Activated CD8-positive, alpha-beta memory T cell treated with anti-CD3 and anti-CD28 coated beads, Interleukin-2, amount 50 U/mL, for 24 hours (primary cell): Measurements from ENCODE around the gene PEAK1.

Experiments
- DNase-seq: peaks from one replicate; pipeline ENCODE4 v3.0.0-alpha.2; 2020; ENCODE audit errors: extremely low read depth

Gene PEAK1, protein sequence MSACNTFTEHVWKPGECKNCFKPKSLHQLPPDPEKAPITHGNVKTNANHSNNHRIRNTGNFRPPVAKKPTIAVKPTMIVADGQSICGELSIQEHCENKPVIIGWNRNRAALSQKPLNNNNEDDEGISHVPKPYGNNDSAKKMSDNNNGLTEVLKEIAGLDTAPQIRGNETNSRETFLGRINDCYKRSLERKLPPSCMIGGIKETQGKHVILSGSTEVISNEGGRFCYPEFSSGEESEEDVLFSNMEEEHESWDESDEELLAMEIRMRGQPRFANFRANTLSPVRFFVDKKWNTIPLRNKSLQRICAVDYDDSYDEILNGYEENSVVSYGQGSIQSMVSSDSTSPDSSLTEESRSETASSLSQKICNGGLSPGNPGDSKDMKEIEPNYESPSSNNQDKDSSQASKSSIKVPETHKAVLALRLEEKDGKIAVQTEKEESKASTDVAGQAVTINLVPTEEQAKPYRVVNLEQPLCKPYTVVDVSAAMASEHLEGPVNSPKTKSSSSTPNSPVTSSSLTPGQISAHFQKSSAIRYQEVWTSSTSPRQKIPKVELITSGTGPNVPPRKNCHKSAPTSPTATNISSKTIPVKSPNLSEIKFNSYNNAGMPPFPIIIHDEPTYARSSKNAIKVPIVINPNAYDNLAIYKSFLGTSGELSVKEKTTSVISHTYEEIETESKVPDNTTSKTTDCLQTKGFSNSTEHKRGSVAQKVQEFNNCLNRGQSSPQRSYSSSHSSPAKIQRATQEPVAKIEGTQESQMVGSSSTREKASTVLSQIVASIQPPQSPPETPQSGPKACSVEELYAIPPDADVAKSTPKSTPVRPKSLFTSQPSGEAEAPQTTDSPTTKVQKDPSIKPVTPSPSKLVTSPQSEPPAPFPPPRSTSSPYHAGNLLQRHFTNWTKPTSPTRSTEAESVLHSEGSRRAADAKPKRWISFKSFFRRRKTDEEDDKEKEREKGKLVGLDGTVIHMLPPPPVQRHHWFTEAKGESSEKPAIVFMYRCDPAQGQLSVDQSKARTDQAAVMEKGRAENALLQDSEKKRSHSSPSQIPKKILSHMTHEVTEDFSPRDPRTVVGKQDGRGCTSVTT (N-terminal part only)

DNA sequence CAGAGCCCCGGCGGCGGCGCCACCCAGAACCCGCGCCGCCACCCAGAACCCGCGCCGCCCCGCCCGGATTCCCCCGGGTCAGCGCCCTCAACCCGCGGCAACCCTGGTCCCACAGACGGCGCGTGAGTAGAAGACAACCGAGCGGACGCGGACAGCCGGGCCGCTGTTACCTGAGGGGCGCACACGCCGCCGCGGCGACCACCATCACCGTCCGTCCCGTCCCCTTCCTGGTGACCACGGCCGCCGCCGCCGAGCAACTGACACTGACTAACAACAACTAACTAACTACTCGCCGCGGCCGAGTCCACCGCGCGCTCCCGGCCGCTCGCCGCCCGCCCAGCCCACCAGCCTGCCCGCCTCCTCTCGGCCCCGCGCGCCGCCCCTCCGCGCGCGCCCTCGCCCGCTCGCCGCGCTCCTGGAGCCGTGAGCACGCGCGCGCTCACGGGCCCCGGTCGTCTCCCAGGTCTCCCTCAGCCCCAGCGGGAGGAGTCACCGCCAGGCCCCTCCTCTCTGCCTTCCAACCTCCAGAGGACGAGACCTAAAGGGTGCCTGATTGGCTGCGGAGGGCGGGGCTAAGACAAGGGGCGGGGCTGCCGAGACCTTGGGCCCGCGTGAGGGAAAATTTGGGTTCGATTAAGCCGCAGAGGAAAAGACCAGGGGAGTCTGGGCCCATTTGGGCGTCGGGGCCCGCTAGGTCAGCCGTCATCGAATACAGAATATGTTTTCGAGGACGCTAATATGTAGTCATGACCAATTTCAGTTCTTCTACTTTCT, at the start of gene PEAK1:
Gene PEAK1, minus strand, starts transcription at position 269 of the 774 bp plus-strand sequence. CDS start 238,178 bp downstream, outside the sequence.
- DNase-seq: peak; percentile 99

DNA sequence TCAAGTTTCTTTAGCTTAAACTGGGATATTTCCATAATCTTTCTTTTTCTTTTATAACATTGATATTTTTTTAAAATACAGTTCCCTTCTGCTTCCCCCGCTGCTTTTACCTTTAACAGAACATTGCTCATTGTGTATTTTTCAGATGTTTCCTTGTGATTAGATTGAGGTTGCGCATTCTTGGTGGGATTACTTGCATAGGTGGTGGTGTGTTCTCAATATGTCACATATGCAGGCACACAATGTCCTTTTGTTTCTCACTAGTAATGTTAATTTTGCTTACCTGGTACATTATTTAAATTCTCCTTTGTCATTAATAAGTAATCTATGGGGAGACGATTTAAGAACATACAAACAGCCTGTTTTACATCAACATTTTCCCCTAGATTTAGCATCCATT, 49.0 kb upstream of the PEAK1 start:
- DNase-seq: no peak

DNA sequence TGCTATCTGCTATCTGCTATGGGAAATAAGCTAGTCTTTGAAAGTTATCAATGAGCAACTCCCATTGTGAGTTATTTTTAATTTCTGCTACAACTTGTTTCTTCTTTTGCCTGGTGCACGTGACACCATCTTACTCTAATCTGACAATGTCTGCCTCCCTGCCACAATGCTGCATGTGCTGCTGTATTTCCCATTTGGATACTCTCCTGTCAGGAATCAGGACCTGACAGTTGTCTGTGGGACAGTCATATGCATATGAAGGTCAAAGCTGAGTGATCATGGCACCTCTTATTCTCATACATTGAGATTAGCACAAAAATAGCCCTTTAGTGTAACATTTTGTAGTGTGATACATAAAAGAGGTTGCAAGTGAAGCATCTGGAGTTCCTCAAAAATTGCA, 46.6 kb upstream of the PEAK1 start:
- DNase-seq: no peak

DNA sequence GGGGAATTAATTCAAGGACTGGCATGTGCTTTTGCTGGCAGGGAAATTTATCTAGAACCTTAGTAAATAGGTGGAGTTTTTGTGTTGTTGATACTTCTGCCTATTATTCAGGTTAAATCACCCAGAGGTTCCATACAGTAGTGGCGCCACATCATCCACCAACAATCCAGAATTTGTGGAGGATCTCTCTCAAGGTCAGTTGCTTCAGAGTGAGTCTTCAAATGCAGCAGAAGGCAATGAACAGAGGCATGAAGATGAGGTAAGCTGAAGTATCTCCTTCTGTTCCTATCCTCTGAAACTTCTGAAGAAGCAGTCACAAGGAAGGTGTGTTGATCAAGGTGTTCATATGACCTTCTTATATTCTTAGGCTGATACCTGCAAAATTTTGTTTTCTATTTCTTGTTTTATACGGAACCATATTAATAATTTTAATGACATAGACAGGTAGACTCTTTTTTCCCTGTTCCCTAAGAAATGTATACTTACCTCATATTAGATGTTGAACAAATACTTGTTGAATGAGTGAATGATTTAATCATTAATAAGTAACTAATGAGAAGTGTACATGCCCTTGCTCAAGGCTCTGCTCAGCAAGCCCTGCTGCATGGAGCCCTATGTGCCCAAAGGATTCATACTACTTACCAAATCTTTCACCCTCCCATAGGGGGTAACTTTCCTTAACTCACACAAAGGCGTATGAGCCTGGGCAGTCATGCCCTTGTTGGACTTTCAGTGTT, 44.4 kb upstream of the PEAK1 start:
- no peak for DNase-seq

DNA sequence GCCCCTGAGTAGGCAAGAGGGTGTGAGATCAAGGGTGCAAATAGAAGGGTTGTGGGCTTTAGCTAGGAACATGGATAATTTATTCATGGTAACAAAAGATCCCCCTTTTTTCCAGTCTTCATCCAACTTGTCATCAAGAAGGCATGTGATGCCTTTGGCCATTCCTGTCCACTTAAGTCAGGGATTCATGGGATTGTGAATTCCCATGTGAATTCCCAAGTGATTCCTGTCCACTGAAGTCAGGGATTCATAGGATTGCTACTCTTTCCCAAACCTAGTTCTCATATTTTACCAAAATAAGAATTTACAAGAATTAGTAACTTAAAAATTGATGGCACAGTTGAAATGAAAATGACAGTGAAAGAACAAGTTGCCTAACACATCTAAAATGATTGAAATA, 41.6 kb upstream of the PEAK1 start:
- no peak for DNase-seq

DNA sequence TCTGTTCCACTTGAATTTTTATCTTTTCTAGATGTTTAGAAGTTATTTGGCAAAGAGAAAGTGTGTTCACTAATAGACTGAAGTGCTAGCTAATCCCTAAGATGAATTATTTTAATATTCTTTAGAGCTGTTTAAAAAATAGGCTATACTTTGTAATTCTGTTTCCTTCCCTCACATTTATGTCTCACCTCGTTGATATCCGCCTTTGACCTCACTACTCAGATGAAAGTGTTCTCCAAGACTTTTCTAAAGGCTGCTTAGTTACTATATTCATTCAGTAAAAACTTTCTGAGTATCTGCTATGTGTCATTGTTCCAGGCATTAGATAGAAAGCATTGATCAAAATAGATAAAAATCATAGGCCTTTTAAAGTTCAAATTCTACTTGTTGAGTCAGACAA, 39.1 kb upstream of the PEAK1 start:
- DNase-seq: no peak

DNA sequence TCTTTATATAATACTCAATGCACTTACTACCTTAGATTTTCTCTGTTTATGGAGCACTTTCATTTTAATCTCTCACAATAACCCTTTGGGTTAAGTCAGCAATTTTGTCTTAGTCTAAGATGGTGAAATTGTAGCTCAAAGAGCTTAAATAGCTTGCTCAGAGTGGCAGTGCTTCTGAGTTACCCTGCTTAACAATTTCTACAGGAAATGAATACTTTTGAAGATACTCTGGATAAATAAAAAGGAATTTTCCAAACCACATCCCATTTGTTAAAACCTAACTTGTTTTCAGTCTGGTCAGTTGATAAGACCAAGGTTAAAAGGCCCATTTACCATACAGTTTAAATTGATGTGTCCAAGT, 38.0 kb upstream of the PEAK1 start:
- DNase-seq: no peak

DNA sequence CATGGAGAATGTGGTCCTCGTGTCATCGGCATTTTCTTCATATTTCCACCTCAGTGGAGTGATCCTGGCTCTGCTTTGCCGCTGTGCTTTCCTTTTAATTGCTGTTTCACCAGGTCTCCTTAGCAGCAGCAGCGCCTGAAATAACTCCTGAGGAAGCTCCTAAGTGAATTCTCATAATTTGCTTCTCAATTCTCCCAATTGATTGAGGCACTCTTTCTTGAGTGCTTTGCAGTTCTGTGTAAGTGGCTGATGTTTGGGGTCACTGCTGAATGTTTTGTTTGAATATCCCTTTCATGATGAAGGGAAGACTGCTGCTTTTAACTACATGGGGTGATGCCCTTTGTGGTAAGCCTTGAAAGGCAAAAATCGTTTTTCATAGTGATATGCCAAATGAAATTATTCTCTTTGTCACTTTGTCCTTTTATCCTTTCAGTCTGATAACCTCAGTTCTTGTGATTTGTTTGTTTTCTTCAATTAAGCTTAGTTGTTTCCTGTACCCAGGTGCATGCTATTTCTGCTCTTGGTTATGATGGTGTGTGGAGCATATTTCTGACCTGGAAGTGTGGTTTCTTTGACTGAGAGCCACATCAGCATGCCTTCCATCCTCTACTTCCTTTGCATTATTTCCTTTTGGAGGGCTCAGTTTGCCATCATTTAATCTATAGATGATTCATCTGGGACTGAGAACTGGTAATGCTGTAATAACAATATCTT, 37.4 kb upstream of the PEAK1 start:
- no peak for DNase-seq

DNA sequence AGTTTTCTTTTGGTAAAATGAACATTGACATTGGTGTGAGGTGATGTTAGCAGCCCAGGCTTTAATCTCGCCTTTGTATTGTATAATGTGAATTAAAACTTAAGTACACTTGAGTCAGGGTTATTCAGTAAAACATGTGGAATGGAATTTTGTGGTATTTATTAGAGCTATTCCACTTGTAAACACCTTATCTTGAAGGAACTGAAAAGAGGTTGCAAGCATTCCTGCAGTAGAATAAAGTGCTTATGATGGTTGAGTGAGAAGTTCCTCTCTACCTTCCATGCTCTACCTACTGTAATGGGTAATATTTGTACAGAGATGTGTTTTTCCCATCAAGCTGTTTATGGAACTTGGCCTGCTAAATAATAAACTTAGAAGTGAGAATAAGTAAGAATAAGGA, 36.8 kb upstream of the PEAK1 start:
- DNase-seq: no peak

DNA sequence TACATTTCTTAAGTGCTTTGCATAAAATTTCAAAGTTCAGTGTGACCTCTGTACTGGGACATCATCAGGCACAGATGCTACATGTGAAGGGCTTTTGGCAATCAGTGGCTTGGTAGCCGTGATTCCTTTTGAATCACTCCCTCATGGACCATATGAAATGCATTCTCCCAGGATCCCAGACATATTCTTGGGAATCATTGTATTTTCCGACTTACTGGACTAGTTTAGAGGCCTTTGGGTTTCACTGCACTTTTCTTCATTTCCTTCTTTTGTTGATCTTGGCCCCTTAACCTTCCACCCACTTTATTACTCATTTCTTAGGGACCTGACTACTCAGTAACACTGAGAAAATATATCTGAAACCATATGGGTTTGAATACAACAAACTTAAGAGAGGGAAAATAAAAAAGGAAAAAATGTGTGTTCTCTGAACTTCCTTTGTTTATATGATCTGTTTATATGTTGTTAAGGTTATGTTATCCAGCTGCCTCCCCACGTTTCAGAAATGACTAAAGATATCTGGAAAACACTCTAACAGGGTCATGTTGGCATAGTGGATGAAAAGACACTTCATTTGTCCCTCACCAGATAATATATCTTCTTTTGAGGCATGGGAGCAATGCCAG, 35.9 kb upstream of the PEAK1 start:
- DNase-seq: no peak

DNA sequence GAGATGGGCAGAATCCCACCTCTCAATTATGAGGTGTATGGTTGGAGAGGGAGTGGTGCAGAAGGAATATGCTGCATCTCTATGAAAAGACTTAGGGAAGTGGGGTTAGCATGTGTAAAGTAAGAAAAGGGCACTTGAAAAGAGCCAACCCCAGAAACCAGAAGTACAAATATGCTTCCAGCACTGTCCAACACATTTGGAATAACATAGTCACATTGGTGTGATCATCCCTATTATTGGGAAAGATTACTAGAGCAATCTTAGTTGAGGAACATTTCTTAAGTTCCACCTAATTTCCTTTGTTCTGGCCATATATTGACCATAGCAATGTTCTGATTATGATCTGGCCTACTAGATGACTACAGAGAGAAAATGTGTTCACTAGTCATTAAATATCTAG, 35.0 kb upstream of the PEAK1 start:
- no peak for DNase-seq

DNA sequence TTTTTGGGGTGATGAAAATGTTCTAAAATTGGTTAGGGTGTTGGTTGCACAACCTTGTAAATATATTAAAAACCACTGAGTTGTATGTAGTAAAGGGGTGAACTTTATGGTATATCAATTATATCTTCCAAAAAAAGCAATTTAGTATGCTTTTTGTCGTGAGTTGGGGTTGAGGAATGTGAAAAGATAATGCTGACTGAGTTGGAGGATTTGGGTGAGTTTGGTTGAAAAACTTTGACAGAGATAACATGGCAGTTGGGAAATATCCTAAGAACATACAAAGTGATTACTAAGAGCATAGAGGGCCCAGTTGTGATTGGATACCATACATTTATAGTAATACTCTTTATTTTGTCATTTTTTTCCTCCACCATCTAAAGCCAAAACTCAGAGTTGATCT, 34.4 kb upstream of the PEAK1 start:
- DNase-seq: no peak

DNA sequence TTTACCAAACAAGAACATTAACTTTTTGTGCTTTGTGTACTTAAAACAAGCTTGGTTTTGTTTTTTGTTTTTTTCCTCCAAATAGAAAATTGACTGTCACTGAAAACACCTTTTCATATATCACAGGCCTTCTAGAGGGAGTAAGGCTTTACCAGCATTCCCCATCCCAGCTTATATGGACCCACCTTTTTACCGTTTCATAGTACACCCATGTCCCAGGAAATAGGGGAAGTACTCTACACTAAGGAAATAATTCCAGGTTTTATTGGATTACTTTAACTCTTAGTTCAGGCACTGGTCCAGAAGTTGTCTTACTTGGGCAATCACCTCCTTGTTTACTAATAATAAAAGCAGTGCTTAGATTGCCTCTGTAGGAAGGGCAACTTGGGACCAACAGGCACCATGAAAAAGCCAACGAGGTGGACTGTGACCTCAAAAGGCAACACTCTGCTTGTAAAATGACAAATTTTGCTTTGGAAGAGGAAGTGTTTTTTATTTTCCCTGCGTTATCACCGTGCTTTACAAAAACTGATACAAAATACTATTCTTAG, 27.0 kb upstream of the PEAK1 start:
- DNase-seq: no peak

DNA sequence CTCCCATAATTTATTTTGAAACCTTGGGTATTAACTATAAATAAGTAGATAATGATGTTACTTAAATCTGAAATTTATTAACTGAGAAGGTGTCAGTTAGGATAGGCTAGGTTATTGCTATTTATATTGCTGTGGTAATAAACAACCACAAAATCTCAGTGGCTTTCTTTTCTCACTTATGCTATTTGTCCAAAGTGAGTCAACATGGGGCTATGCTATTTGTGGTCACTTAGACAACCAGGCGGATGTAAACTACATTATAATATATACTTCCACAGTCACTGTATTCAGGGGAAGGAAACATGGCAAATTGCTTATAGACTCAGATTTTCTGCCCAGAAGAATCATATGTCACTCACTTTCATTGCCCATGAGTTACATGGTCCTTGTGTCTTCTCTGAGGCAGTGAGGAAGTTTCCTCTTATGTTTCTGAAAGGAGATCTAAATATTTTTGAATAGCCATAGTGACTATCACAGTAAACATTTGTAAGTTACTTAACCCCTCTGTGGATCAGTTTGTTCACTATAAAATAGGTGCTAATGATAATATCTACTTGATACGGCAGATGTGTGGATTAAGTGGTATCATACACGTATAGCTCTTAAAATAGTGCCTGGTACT, 20.6 kb upstream of the PEAK1 start:
- no peak for DNase-seq

DNA sequence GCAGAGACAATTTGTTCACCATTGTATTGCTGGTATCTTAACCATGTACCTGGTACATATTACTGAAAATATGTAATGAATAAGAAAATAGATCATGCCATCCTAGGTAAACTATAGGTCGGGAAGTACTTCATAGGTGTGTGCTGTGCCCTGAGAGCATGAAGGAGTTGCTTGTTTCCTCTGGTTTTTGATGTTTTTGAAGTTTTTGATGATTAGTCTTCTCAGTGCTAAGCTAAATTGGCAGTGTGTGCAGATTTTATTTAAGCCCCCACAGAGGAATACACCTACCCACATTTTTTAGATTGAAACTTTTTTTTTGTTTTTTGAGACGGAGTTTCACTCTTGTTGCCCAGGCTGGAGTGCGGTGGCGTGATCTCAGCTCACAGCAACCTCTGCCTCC, 17.4 kb upstream of the PEAK1 start:
- DNase-seq: no peak

DNA sequence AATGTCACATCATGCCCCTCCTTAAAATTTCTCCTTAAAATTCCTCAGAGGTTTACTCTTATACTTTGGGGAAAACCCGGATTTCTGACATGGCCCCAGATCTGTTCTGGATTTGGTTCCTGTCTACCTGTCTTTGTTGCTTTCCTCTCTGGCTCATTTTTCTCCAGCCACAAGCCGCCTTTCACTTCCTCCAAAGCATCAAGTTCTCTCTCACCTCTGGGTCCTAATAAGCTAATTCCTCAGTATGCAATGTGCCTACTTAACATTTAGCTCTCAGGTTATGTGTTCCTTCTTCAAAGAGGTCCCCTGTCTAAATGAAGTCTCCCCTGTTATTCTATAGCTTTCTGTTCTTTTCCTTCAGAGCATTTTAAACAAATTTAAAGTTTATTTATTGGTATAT, 16.9 kb upstream of the PEAK1 start:
- no peak for DNase-seq

DNA sequence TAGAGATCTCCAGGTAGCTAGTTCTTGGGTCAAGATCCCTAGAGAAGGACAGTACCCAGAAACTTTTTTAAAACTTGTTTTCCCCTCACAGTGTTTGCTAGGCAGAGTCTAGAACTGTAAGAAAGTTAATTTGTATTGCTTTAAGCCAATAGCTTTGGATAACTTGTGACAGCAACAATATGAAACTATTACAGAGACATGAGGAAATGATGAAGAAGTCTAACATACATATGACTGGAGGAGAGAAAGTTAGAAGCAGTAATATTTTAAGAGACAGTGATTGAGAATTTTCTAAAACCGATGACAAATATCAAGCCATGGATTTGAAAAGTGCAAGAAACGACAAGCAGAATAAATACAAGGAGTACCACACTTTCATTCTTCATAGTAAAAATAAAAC, 10.7 kb upstream of the PEAK1 start:
- no peak for DNase-seq

DNA sequence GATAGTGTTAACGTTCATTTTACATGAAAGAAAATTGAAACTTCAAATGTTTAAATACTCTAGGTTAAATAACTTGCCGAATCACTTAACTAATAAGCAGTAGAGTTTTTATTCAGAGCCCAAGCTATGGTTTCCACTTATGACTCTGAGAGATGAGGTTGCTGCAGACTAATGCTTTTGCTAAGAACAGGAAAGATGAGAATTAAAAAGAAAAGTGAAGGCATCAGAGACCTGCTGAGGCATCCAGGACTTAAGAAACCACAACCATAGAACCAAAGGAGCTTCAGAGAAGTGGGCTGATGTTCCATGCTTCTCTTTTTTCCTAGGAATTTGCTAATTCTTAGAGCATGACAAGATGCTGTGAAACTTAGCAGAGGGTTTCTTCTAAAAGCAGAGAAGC, 10.3 kb upstream of the PEAK1 start:
- DNase-seq: no peak

DNA sequence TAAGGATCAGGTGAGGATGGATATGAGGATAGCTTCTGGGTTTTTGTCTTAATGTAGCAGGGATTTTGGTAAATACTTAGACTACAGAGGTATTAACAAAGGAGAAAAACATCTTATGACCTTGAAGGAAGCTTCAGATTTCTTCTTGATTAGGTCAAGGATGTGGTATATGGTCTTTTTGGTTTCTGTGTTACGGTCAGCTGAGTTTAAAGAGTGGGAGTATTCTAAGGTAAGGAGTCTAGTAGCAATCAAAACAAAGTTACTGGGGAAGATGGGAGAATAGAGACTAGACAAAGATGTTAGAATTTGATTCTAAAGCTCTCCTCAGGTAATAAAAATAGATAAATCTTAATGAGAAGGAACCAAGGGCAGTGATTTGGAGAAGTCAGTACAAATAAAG, 7.0 kb upstream of the PEAK1 start:
- no peak for DNase-seq
